NOMO-1 treated with DMSO at 0.1 percent for 48 hours (cell line): ENCODE results near the gene SART3.
"Not testable (repeated sequence)": the region's sequence is repeated elsewhere in the genome, so short reads cannot be mapped to it uniquely, and the experiment has no call there.

Experiments used
- DNase-seq: peaks from one replicate; lab custom pipeline; 2025; ENCODE audit not compliant: unreplicated experiment; lab: John Stamatoyannopoulos, UW

SART3 gene

DNA sequence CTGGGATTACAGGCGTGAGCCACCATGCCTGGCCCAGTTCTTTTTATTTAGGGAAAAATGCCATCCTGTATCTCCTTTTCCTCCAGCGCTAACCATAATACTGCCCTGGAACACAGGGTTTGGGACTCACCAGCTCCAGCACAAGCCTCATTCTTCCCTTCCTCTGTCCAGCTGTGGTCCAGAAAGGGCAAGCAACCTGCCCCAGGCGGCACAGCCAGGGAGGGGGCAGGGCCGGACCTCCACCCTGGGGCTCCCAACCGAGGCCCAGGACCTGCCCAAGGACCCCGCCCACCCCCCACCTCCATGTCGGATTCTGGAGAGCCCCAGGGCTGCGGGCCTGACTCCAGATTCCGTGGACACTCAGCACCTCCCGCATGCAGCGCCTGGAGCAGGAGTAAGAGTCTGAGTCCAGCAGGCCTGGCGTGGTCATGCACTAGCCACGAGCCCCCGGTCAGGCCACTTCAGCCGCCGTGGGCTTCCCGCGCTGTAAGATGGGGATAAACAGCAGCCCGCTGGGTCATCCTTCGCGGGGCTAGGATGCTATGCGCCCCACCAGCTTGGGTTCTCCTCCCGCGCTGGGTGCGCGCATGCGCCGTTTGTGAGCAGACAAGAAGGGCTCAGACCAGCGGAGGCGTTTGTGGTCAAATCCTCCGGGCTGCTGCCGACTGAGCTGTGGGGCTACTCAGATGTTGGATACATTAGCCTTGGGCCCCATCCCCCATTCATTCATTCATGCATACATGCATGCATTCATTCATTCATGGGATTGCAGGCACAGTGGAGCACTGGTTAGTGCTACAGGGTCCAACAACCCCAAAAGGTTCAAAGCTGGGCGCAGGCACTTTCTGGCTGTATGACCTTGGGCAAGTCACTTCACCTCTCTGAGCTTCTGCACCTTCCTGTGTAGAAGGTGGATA, 20.6 kb upstream of the SART3 start:
- no peak for DNase-seq

DNA sequence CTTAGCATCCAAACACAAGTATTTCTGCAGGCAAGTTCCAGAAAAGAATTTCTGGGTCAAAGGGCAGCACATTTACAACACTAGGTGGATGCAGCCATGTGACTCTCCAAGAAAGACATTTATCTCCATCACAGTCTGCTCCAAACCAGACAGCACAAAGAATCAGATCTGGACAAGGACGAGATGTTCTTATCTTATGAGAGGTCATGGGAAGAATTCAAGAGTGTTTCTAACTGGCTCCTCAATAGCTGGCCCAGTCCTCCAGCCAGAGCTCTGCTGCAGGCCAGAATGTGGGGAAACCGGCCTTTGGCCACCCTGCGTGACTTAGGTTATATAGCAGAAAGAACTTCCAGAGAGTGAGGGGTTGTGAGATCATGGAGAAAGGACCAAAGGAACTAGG, 19.6 kb upstream of the SART3 start:
- DNase-seq = no peak

DNA sequence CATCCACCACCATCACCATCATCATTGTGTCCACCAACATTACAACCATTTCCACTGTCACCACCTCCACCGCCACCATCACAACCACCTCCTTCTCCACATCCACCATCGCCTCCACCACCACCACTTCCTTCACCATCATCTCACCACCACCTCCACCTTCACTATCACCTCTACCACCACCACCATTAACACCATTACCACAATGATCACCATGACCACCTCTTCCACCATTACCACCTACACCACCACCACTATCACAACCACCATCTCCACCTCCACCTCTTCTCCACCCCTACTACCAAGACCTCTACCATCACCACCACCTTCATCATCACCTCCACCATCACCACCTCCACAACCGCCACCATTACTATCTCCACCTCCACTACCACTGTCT, 17.8 kb upstream of the SART3 start:
- no peak for DNase-seq

DNA sequence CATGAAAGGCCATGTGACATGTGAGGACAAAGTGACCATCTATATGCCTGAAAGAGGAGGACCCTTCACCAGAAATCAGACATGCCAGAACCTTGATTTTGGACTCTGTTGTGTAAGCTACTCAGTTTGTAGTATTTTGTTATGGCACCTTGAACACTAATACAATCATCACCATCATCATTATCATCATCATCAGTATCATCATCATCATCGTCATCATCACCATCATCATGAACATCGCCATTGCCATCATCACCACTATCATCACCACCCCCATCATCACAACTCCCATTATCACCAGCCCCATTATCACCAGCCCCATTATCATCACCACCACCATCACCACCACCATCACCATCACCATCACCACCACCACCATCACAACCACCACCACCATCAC, 17.3 kb upstream of the SART3 start:
- no peak for DNase-seq

DNA sequence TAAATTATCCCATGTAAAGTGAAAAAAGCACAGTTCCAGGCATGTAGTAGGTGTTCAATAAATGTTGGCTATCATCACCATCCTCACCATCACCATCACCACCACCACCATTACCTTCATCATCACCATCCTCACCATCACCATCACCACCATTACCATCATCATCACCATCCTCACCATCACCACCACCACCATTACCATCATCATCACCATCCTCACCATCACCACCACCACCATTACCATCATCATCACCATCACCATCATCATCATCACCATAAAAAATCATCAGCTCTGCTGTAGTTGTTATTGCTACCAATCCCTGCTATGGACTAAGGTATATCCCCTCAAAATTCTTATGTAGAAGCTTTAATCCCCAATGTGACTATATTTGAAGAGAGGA, 16.5 kb upstream of the SART3 start:
- DNase-seq = no peak

DNA sequence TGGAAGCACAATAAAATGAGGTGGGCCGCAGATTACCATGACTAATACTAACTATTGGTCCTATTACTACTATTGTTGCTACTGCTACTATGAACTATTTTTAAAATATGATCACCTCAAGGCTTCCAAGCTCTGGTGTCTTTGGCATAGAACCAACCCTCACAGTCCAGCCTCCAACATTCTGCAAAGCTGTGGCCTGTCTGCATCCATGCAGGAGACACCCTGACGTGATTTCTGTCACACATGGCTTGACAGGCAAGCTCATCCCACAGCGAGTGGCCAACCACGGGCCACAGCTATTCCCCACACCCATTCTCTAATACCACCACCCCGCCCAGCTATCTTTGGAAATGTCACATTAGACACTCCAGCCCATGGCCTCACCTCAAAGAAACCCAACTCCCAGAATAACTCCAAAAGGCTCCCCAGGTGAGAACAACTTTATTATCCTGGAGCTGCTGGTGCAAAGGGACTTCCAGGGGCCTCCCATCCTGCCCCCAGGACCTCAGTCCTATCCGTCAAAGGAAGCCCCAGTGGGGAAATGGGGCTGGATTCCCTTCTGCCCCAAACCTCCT, 15.8 kb upstream of the SART3 start:
- DNase-seq = no peak

DNA sequence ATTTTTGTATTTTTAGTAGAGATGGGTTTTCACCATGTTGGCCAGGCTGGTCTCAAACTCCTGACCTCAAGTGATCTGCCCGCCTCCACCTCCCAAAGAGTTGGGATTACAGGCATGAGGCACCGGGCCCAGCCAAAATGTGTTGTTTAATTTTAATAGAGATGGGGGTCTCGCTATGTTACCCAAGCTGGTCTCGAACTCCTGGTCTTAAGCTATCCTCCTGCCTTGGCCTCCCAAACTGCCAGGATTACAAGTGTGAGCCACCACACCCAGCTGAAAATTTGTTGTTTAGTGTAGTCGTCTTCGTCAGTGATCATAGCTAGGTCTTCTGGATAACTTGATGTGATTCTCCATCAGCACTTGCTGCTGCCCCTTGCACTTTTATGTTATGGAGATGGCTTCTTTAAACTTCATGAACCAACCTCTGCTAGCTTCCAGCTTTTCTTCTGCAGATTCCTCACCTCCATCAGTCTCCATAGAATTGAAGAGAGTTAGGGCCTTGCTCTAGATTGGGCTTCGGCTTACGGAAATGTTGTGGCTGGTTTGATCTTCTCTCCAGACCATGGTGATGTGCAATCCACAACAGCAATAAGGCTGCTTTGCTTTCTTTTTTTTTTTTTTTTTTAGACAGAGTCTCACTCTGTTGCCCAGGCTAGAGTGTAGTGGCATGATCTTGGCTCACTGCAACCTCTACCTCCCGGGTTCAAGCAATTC, 14.4 kb upstream of the SART3 start:
- no peak for DNase-seq

DNA sequence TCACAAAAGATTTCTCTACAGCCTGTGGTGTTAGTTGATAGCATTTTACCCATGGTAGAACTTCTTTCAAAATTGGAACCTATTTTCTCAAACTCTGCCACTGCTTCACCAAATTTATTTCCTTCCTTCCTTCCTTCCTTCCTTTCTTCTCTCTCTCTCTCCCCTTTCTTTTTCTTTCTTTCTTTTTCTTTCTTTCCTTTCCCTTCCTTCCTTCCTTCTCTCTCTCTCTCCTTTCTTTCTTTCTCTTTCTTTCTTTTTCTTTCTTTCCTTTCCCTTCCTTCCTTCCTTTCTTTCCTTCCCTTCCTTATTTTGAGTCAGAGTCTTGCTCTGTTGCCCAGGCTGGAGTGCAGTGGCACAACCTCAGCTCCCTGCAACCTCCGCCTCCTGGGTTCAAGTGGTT, 13.3 kb upstream of the SART3 start:
- DNase-seq = not testable (repeated sequence)

DNA sequence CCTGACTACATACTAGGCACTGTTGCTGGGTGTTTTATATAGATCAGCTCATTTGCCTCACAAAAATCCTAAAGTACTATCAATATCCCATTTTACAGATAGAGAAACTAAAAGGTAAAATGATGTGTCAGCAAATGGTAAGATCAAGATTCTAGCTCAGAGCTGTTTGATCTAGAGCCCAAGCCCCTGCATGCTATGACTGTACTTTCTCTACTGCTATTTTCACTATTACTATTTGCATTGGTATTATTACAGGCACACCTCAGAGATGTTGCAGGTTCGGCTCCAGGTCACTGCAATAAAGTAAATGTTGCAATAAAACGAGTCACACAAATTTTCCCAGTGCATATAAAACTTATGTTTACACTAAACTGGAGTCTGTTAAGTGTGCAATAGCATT, 12.3 kb upstream of the SART3 start:
- no peak for DNase-seq

DNA sequence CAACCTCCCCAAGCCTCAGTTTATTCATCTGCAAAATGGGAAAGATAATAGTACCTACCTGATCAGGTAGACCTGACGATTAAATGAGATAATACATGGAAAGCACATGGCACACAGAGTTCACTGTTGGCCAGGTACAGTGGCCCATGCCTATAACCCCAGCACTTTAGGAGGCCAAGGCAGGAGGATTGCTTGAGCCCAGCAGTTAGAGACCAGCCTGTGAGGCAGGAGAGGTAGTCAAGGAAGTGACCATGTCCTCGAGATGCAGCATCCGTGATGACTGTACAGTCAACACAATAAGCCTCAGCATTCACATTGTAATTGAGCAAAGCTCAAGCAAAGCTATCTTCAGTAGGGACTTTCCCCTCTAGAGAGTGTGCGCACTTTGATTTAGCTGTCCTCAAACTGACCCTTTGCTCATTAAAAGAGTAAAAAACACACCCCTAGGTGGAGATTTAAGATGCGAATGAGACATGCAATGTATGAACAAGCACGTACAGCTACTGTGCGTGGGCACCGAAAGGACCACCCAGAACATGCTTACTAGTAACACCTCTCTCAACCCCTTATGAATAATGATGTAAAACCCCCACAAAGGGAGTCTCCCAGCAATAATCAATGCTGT, 11.3 kb upstream of the SART3 start:
- no peak for DNase-seq

DNA sequence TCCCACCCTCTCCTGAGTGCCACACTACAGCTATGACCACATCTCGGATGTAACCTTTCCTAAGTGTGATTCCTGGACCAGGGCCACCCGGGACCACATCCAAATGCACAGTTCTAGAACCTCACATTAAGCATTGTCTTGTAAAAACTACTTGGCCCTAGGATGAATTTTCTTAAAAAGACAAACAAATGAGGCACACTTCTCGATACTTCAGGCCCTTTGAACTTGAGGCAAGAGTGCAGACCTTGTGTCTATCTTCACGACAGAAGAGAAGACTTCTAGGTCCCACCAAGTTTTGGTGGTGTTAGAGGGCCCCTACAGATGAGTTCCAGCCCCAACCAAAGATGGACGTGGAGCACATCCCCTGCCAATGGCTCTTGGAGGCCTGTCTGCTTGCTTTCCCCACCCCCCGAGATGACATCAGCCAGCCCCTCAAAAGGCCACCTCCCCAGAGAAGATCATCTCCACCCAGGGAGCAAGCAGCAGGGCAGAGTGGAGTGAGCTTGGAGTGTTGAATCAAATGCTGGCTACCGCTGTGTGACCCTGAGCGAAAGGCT, 10.7 kb upstream of the SART3 start:
- DNase-seq = no peak

DNA sequence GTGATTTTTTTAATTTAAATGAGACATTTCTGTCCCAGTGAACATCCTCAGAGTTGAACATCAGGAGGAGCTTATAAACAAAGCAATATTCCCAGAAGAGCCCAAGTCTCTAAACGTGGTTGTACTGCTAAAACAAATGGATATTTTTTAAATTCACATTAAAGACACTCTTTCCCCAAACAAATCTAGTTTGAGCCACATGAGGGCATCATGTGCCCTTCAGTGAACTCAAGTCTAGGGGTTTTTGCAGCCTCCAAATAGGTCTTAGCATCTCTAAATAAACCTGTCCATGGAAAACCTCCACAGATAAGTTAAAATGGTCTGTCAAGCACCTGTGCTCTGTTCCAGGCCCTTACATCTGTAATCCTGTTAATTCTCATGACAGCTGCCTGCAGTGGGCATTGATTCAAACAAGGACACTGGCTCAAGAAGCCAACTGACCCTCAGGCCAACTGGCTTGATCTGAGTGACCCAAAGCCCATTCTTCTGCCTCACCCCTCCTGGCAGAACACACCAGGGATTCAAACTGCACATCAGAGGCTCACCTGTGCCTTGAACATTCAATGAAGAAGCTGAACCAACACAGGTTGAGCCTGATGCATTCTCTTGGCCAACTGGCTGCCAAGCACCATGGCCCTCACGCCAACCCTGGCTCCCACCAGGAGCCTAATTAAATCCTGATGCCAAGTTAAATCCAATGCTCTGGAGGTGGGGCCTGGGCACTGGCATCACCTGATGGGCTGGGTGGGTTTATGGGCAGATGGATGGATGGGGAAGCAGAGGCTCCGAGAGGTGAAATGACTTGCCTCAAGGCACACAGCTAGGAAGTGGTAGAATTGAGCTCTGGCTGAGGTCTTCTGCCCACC, 10.0 kb upstream of the SART3 start:
- DNase-seq = no peak

DNA sequence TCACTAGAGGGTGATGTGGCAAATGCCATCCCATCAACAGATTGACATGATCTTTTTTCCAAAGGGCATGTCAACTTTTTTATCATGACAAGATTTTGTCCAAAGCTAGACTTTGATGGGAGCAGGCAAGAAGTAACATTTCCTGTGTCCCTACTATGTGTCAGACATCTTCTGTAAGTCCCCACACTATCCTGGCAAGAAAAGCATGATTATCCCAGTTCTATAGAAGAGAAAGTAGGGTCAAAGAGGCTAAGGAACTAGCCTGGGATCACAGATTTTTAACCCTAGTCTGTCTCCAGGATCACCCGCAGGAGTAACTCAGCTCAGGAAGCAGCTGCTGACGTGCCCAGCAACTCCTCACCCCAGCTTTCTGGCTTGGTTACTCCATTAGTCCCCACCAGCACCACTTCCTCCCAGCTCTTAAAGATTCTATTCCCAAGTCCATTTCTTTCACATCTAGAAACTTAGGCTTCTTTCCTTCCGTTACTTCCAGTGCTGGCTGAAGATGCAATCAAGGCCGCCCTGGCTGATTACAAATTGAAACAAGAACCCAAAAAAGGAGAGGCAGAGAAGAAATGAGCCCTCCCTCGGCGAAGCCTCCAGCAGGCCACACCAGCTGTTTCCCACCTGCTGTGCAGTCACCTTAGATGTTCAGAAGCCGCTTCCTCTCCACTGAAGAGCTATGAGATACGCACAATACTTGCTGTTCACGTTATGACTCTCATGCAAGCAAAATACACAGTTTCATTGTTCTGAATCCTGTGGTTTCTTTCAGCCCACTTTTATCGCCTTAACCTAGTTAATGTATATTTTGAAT, 7.6 kb upstream of the SART3 start:
- no peak for DNase-seq

DNA sequence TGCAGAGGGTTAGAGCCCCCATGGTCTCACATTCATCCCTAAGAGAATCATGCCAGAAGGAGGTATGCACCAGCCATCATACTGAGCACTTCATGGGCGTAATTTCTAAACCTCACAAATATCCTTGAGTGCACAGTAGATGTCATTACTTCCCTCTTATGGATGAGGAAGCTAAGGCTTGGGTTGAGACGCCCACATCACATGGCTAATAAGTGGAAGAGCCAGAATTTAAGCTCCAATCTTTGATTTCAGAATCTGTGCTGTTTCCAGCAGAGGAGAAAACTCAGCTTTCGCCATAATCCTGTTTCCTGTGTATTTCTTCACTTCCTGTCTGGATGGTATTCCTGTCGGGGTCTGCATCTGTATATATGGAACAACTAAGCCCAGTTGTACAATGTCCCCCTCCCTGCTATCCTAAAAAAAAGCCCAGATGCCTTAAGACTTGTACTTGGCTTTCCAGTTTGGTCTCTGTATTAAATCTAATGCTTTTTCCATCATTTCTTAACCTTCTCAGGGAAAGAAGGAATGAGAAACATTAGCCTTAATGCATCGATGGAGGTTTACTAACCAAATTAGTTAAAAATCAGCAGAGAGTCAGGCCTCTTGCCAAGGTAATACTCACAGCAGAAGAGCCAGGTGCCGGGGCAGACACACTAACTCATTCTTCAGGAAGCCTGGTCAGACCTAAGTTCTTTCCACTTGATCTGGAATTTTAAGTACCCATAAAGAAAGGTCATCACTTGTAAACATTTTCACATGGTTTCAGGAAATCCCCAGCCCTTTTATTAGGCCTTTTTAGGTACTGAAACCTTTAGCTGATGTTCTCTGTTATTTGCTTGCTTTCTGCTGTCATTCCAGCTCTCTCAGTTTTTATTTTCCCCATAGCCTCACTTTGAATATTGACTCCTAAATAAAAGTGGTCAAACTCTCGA, 6.7 kb upstream of the SART3 start:
- no peak for DNase-seq

DNA sequence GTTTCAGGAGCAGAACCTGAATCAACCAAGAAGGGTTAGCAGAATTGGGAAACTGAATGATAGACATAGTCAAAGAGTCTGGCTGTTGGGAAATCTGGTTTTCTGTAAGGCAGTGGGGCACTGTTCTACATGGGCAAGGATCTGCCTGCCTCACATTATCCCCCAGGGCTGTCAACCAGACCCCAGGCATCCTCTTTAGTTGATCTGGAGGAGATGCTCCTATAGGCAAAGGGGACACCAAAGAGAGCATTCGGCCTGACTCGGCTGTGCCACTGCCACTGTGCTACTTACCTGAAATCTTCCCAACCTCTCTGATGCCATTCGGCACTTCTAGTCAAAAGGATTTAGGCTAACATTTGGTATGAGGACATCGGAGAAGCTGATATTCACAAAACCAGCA, 5.5 kb upstream of the SART3 start:
- no peak for DNase-seq

DNA sequence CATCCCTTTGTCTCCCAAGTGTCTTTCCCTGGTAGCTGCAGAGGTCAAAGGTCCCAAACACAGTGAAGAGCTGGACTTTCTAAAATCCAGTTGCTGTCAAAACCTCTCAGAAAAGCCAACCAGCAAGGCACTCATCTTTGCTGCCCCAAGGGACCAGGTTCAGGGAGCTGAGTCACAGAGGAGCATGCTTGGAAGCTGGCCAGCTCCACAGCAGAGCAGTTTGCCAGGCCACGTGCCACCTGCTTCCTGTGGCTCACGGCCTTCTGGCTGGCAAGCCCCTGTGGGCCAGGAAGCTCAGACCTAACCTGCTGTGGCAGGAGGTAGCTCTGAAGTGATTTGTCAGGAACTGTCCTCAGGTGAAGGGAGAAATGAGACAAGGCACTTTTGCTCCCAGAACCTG, 5.0 kb upstream of the SART3 start:
- no peak for DNase-seq

DNA sequence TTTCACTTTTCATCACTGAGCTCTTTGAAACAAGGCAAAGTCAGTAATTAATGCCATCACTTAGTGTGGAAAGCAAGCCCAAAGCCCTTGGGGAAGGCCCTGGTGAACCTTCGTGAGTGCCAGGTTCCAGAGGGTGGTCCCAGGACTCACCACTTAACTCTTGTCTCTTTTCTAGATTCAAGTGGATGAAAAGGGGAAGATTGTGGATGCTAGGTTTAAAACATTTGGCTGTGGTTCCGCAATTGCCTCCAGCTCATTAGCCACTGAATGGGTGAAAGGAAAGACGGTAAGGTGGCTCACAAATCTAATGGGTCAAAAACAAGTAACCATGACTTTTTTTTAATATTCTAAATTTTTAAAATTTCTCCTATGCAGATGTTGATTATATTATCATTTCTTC, 4.2 kb upstream of the SART3 start:
- DNase-seq = no peak

DNA sequence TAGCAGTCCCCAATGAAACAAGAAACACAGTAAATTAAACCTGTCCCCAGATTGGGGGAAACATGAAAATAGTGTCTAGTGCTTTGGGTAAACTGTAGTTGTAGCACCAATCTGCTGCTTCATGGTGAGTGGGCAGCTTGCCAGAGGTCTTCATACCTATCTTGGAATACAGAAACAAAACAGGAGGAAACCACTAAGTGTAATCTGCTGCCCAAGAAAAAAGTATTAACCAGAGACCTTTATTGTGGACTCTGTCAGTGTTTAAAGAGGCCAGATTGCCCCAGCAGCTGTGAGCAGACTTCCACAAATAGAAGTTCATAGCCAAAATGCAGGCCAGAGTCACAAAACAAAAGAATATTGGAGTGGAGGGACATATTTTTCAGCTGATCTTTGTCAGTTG, 3.8 kb upstream of the SART3 start:
- no peak for DNase-seq

DNA sequence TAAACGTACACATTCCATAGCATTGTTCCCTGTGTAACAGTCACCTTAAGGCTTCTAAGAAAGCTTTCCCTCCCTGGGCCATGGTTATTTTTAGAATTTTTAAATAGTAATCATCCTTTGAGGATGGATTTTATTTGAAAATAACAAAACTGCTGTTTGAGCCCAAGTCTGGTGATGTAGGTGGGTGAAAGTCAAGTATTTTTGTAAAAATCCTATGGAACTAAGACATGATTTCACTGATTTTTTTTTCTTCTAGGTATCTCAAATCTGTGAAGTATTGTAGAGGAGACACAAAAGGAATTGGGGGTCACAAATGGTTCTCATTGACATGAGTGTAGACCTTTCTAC, 2.8 kb upstream of the SART3 start:
- no peak for DNase-seq
